ENCODE data around the gene ZMYM4.

Gene ZMYM4

DNA sequence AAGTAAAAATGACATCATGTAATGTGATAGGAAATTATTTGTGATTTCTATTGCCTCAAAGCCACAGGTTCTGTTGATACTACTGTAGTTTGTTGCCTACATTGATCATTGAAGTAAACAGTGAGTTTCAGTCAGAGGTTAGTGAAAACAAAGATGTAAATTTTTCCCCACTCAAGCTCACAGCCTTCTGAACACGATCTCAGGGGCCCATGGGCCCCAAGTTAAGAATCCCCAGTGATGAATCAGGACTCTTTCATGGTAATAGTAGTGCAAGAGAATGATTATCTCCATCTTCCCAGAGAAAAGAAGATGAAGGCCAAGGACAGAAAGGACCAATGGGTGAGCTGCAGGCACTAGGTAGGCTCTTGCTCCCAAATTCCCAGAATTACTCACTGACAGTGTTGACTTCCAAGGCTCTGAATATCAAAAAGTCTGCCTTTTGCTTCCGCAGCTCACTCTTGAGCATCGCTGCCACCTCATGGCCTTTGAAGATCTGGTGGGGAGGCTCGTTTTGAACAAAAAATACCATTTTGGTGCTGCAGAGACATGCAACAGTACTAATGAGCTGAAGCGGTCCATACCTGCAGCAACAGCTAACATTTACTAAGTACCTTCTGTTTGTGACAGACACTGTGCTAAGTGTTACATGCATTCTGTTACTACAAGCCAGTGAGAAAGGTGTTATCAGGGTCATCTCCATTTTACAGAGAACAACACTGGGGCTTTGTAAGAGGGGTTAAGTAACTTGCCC, 175.4 kb downstream of the ZMYM4 start:
- TF ChIP-seq, protein P1, sequence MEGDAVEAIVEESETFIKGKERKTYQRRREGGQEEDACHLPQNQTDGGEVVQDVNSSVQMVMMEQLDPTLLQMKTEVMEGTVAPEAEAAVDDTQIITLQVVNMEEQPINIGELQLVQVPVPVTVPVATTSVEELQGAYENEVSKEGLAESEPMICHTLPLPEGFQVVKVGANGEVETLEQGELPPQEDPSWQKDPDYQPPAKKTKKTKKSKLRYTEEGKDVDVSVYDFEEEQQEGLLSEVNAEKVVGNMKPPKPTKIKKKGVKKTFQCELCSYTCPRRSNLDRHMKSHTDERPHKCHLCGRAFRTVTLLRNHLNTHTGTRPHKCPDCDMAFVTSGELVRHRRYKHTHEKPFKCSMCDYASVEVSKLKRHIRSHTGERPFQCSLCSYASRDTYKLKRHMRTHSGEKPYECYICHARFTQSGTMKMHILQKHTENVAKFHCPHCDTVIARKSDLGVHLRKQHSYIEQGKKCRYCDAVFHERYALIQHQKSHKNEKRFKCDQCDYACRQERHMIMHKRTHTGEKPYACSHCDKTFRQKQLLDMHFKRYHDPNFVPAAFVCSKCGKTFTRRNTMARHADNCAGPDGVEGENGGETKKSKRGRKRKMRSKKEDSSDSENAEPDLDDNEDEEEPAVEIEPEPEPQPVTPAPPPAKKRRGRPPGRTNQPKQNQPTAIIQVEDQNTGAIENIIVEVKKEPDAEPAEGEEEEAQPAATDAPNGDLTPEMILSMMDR (IDR thresholded peaks at IDR 0.05; ENCODE audit: low read depth, low read length) = no peak
- H3K4me3 ChIP-seq (replicated peaks in 1 of 2; ENCODE audit: low read depth in 2 of 2, low read length in 2 of 2) = no peak overlapping the region
- DNase-seq (ENCODE audit: low read depth in 2 of 2) = peak; percentile 19 to 29

DNA sequence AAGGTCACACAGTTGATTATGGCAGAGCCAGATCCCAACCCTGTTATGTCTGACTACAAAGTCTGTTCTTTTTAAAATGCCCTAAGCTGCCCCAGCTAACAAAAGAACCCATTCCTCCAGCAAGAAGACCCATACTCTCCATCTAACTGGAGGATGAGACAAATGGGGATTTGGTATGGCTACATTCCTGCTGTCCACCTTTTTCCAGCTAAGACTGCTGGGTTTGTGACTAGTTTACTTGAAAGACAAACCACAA, 175.9 kb downstream of the ZMYM4 start:
- H3K4me3 ChIP-seq (replicated peaks in 1 of 2; ENCODE audit: low read depth in 2 of 2, low read length in 2 of 2) = no peak overlapping the region
- DNase-seq (ENCODE audit: low read depth in 2 of 2) = no peak
- TF ChIP-seq, protein P1 (IDR thresholded peaks at IDR 0.05; ENCODE audit: low read depth, low read length) = no peak

DNA sequence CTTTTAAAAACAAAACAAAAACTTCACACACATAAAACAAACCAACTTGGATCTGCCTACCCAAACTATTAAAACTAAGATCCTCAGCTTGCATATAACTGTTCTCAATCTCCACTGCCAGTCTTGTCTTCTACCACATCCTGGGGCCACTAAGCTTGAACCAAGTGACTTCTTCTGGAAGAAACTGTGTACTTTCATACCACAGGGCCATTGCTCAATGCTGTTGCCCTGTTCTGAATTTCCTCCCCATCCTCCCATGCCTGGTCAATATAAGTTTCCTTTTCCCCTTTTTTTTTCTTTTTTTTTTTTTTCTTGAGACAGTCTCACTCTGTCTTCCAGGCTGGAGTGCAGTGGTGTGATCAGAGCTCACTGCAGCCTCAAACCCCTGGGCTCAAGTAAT, 178.8 kb downstream of the ZMYM4 start:
- DNase-seq (ENCODE audit: low read depth in 2 of 2) = peak; percentile 24 to 29
- H3K4me3 ChIP-seq (replicated peaks in 1 of 2; ENCODE audit: low read depth in 2 of 2, low read length in 2 of 2) = no peak overlapping the region
- TF ChIP-seq, protein P1 (IDR thresholded peaks at IDR 0.05; ENCODE audit: low read depth, low read length) = no peak

DNA sequence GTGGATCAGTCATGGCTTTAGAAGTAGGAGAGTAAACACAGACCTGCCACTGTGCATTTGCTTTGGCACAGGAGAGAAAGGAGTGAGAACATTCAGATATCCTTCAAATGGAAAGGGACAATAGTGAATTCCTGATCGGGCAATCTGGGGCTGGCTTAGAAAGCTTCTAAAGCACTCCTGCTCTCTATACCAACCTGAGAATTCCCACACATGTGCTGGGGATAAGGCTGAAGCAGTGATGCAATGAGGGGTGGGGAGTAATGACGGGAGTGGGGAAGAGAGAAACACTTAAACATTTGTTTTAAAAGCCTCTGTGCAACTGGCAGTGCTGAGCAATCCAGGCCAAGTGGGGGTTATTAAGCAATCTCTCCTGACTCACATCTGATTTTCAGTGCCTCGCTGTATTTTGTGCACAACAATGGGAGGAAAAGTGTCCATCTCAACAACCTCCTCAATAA, 179.9 kb downstream of the ZMYM4 start:
- H3K4me3 ChIP-seq (replicated peaks in 1 of 2; ENCODE audit: low read depth in 2 of 2, low read length in 2 of 2) = no peak overlapping the region
- peak; percentile 97 to 98 for DNase-seq (ENCODE audit: low read depth in 2 of 2)
- TF ChIP-seq, protein P1 (IDR thresholded peaks at IDR 0.05; ENCODE audit: low read depth, low read length) = no peak

DNA sequence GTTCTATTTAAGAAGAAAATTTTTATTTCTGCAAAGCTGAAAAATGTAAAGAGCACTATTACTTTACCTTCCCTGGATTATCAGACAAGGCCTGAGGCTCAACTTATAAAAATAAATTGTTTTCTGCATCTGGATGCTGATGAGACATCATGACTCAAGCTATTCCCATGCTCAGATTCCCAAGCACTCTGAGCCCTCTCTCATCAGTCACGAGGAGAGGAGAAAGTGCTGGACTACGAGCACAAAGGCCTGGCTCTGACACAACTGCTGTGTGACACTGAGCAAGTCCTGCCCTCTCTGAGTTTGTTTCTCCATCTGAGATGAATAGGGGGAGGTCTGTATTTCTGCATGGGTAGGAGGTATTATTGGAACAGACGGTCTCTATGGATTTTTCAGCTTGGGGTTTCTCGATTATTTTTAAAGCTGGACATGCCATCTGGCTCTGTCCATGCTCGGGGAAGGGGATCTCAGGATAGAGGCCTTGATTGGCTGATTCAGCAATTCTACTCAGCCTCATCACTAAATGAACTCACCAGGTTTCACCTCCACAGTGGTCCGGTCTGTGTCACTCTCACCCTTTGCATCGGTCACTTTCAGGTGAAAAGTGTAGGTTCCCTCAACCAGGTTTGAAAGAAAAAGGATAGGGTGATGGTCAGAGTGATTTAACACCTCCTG, 181.0 kb downstream of the ZMYM4 start:
- H3K4me3 ChIP-seq (replicated peaks in 1 of 2; ENCODE audit: low read depth in 2 of 2, low read length in 2 of 2) = no peak overlapping the region
- TF ChIP-seq, protein P1 (IDR thresholded peaks at IDR 0.05; ENCODE audit: low read depth, low read length) = no peak
- peak; percentile 91 to 98 for DNase-seq (ENCODE audit: low read depth in 2 of 2)

DNA sequence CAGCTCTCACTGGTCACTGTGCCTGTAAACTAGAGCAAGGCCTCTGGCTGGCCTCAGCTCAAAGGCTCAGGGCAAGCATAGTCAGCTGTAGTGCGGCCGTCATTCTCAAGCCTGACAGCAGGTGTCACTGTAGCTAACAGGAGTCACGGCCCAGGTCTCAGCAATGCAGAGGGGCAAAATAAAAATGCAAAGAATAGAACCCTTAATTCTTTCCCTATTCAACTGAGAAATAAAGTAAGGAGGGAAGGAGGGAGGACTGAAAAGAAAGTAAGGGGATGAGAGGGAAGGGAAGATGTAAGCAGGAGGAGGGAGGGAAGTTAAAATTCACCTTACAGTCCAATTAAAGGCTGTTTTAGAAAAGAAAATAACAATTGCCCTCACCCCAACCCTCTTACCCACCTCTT, 182.6 kb downstream of the ZMYM4 start:
- no peak overlapping the region for H3K4me3 ChIP-seq (replicated peaks in 1 of 2; ENCODE audit: low read depth in 2 of 2, low read length in 2 of 2)
- TF ChIP-seq, protein P1 (IDR thresholded peaks at IDR 0.05; ENCODE audit: low read depth, low read length) = peak; percentile 92
- DNase-seq (ENCODE audit: low read depth in 2 of 2) = peak; percentile 87 to 88

Data from cardiac fibroblast (primary cell).